B cell (primary cell): ENCODE data around the gene VAV3. TPM values are rescaled to one million over a fixed set of nuclear protein-coding genes. Genes with fewer than 3 reads are reported as not detected.

Experiments
- ATAC-seq: fragments of 200-7000 bp; cut with Tn5 transposase; one replicate; pipeline ENCODE4 v1.10.0; 2021; ENCODE audit warnings: low read depth, mild to moderate bottlenecking, moderate number of reproducible peaks, moderate library complexity
- CTCF ChIA-PET: fragments of 350-600 bp; sonication (Branson Sonifier 250); formaldehyde crosslinking; loops from one replicate; lab custom pipeline; 2021; ENCODE audit warnings: antibody characterized with exemption, inconsistent platforms; lab: Charles Lee
- POLR2A ChIA-PET: fragments of 350-600 bp; sonication (Branson Sonifier 250); formaldehyde crosslinking; loops from one replicate; lab custom pipeline; 2021; ENCODE audit warnings: antibody characterized with exemption; lab: Charles Lee
- DNase-seq: peaks from one replicate; pipeline ENCODE4 v3.0.0; 2013
- H2AFZ ChIP-seq: 2 replicates; pipeline ENCODE4 v1.6.1; 2012; ENCODE audit warnings: mild to moderate bottlenecking, low read depth, low read length; ENCODE audit not compliant: insufficient read depth, poor library complexity, severe bottlenecking
- H3K27ac ChIP-seq, 2 donors: 1 replicate in 1 of 2; 2 replicates in 1 of 2; pipeline ENCODE4 v1.5.1; 2012 to 2013; ENCODE audit warnings: low read length in 2 of 2, mild to moderate bottlenecking in 2 of 2, moderate library complexity in 1 of 2
- H3K27me3 ChIP-seq, 4 experiments: fragments of 200-600 bp in 1 of 4; sonication (generic) in 1 of 4; replicated peaks in 1 of 4; 1 replicate in 2 of 4; 2 replicates in 2 of 4; pipeline versions ENCODE4 v1.6.1 to v1.7.0; 2013 to 2016; ENCODE audit warnings: low read length in 3 of 4, mild to moderate bottlenecking in 2 of 4, mixed read lengths in 1 of 4, moderate library complexity in 1 of 4; ENCODE audit not compliant: insufficient read depth in 4 of 4, control insufficient read depth in 3 of 4; ENCODE audit errors: control extremely low read depth in 1 of 4
- H3K36me3 ChIP-seq, 2 experiments: replicated peaks in 1 of 2; 1 replicate in 1 of 2; 2 replicates in 1 of 2; pipeline versions ENCODE4 v1.6.1 to v1.7.1; 2013; ENCODE audit warnings: low read length in 1 of 2; ENCODE audit not compliant: insufficient read depth in 2 of 2, control insufficient read depth in 1 of 2; ENCODE audit errors: control extremely low read depth in 1 of 2, extremely low read depth in 1 of 2
- H3K4me1 ChIP-seq, 2 donors: fragments of 200-600 bp in 1 of 2; sonication (generic) in 1 of 2; 1 replicate in 1 of 2; 2 replicates in 1 of 2; pipeline versions ENCODE4 v1.5.1 to v1.6.1; 2013 to 2017; ENCODE audit warnings: low read length in 2 of 2; ENCODE audit not compliant: control insufficient read depth in 2 of 2, insufficient read depth in 2 of 2
- H3K4me2 ChIP-seq: replicated peaks from 2 replicates; pipeline ENCODE3; 2012; ENCODE audit warnings: mild to moderate bottlenecking, low read depth, low read length; ENCODE audit not compliant: poor library complexity, severe bottlenecking
- H3K4me3 ChIP-seq, 5 experiments: fragments of 200-600 bp in 1 of 5; sonication (generic) in 1 of 5; 1 replicate in 3 of 5; 2 replicates in 2 of 5; pipeline versions ENCODE4 v1.5.1 to v1.7.0; 2011 to 2016; ENCODE audit warnings: low read length in 4 of 5, mild to moderate bottlenecking in 4 of 5, low read depth in 2 of 5, control low read depth in 1 of 5, moderate library complexity in 1 of 5; ENCODE audit not compliant: insufficient read depth in 1 of 5; ENCODE audit errors: control extremely low read depth in 1 of 5, extremely low read depth in 1 of 5
- H3K79me2 ChIP-seq: fragments of 200-600 bp; sonication (generic); one replicate; pipeline ENCODE4 v1.6.0; 2016; ENCODE audit warnings: low read length; ENCODE audit not compliant: control insufficient read depth, insufficient read depth
- H3K9ac ChIP-seq: fragments of 200-600 bp; sonication (generic); 2 replicates; pipeline ENCODE4 v1.6.1; 2017; ENCODE audit warnings: mild to moderate bottlenecking, low read length, moderate library complexity
- H3K9me3 ChIP-seq, 3 donors: one replicate each; pipeline versions ENCODE4 v1.6.1 to v1.7.1; 2013; ENCODE audit warnings: low read length in 2 of 3; ENCODE audit not compliant: control insufficient read depth in 2 of 3, insufficient read depth in 1 of 3; ENCODE audit errors: control extremely low read depth in 1 of 3
- H4K20me1 ChIP-seq: 2 replicates; pipeline ENCODE4 v1.6.0; 2012; ENCODE audit warnings: mild to moderate bottlenecking, low read length; ENCODE audit not compliant: insufficient read depth, control insufficient read depth, poor library complexity, severe bottlenecking
- H3K27ac Mint-ChIP-seq: one replicate; pipeline ENCODE4 v1.8.0; 2021; ENCODE audit warnings: mixed read lengths
- H3K27me3 Mint-ChIP-seq: one replicate; pipeline ENCODE4 v1.8.0; 2021; ENCODE audit warnings: mixed read lengths
- H3K4me1 Mint-ChIP-seq: one replicate; pipeline ENCODE4 v1.8.0; 2021; ENCODE audit warnings: mixed read lengths
- H3K4me3 Mint-ChIP-seq: one replicate; pipeline ENCODE4 v1.8.0; 2021; ENCODE audit warnings: mixed read lengths
- H3K9me3 Mint-ChIP-seq: one replicate; pipeline ENCODE4 v1.8.0; 2022; ENCODE audit warnings: mixed read lengths; ENCODE audit not compliant: insufficient read depth
- CTCF ChIP-seq: fragments of 200-600 bp; IDR thresholded peaks from one replicate; pipeline ENCODE4 v1.8.0; 2022; ENCODE audit warnings: antibody characterized with exemption, mild to moderate bottlenecking
- EZH2 ChIP-seq: IDR thresholded peaks from 2 replicates; pipeline ENCODE4 v1.6.1; 2012; ENCODE audit warnings: borderline replicate concordance, low read depth, mild to moderate bottlenecking, moderate library complexity, low read length; ENCODE audit not compliant: insufficient read depth, poor library complexity, severe bottlenecking
- WGBS: methylation state at CpG from one replicate; pipeline ENCODE4 v1.1.5; 2013; ENCODE audit warnings: missing lambda C conversion rate; ENCODE audit not compliant: insufficient coverage; 5-methylcytosine and 5-hydroxymethylcytosine counted together
- intact Hi-C: fragments of 100-400 bp; cut with micrococcal nuclease; formaldehyde crosslinking; loops from one replicate; pipeline ENCODE4 v1.10.0; 2022
- polyA plus RNA-seq: library from polyadenylated mRNA; depleted of rRNA; stranded (reverse); fragments of >200 nt; gene quantifications from 2 replicates; pipeline ENCODE4 v1.2.3, GENCODE V29; 2012
- total RNA-seq, 2 donors: library from RNA; stranded (reverse); fragments of 120-200 nt in 1 of 2; gene quantifications; 1 replicate in 1 of 2; 2 replicates in 1 of 2; pipeline versions ENCODE4 v1.2.3 to v1.2.4, GENCODE V29; 2013 to 2022

VAV3 gene
- total and polyA plus RNA-seq, 2 donors (not counting 1 experiment from before 2014, with no cell fraction given) = 14.8 to 32.5 TPM

- 56% methylated on average over 1 of the region's 2 CpGs for WGBS
- DNase-seq = no peak
- H3K27me3 ChIP-seq = no peaks in the 10 kb centered on the region
- CTCF ChIA-PET = interaction anchor here (1.0 to 9.6 kb wide), 4 partner anchors 14 to 256 kb away, joined by 3 to 191 read pairs (median 3); no protein-coding TSS in a partner anchor
- no peak overlapping the region for H2AFZ ChIP-seq
- Mint-ChIP-seq H3K9me3 (no peaks in the 10 kb centered on the region), H3K27ac (no peak overlapping the region), H3K27me3 (no peaks in the 10 kb centered on the region), H3K4me3 (no peak overlapping the region), H3K4me1 (peaks cover 6% of the 10 kb centered on the region)
- POLR2A ChIA-PET = no interaction called here
- no peaks in the 10 kb centered on the region for H3K9me3 ChIP-seq
- no peak overlapping the region for H3K4me2 ChIP-seq
- H4K20me1 ChIP-seq = no peaks in the 10 kb centered on the region
- no peak overlapping the region for H3K9ac ChIP-seq
- intact Hi-C loops = no loop called here
- peaks cover 0 to 3% of the 10 kb centered on the region in 2 donors for H3K4me1 ChIP-seq
- no peaks in the 10 kb centered on the region for H3K79me2 ChIP-seq
- H3K27ac ChIP-seq = no peak overlapping the region
- no peak overlapping the region for H3K4me3 ChIP-seq
- no peaks in the 10 kb centered on the region for H3K36me3 ChIP-seq
- TF ChIP-seq EZH2 (no peak), CTCF (no peak)
- ATAC-seq = no peak
These were observed 431.5 kb downstream of the VAV3 start for GRCh38 chr1:107533436-107533835.

- peaks cover 0 to 3% of the 10 kb centered on the region in 2 donors for H3K4me1 ChIP-seq
- DNase-seq (no peak), ATAC-seq (no peak)
- H3K4me3 ChIP-seq = no peak overlapping the region
- no peaks in the 10 kb centered on the region for H3K36me3 ChIP-seq
- H4K20me1 ChIP-seq = no peaks in the 10 kb centered on the region
- H3K4me1 Mint-ChIP-seq = peaks cover 10% of the 10 kb centered on the region
- intact Hi-C loops = no loop called here
- no peaks in the 10 kb centered on the region for H3K79me2 ChIP-seq
- H3K9me3 Mint-ChIP-seq = no peaks in the 10 kb centered on the region
- TF ChIP-seq CTCF = no peak
- TF ChIP-seq EZH2 = no peak
- ChIA-PET POLR2A (no interaction called here), CTCF (interaction anchor here (9.6 kb wide), 1 partner anchor 102 kb away, joined by 191 read pairs; no protein-coding TSS in a partner anchor)
- H3K9ac ChIP-seq = no peak overlapping the region
- H3K27ac Mint-ChIP-seq = no peak overlapping the region
- H3K27ac ChIP-seq = no peak overlapping the region
- H3K27me3 ChIP-seq = no peaks in the 10 kb centered on the region
- H2AFZ ChIP-seq = no peak overlapping the region
- 95% methylated on average over 5 of the region's 5 CpGs for WGBS
- no peaks in the 10 kb centered on the region for H3K27me3 Mint-ChIP-seq
- H3K4me2 ChIP-seq = no peak overlapping the region
- H3K4me3 Mint-ChIP-seq = no peak overlapping the region
- no peaks in the 10 kb centered on the region for H3K9me3 ChIP-seq
These were observed 432.7 kb downstream of the VAV3 start for GRCh38 chr1:107532318-107532717.
